ENCODE results near the gene ARL14EPL. TPM values are rescaled to one million over a fixed set of nuclear protein-coding genes. Genes with fewer than 3 reads are reported as not detected.

ARL14EPL gene
- total RNA-seq, 1 experiment from 2014 or later = 0.37 TPM

DNA sequence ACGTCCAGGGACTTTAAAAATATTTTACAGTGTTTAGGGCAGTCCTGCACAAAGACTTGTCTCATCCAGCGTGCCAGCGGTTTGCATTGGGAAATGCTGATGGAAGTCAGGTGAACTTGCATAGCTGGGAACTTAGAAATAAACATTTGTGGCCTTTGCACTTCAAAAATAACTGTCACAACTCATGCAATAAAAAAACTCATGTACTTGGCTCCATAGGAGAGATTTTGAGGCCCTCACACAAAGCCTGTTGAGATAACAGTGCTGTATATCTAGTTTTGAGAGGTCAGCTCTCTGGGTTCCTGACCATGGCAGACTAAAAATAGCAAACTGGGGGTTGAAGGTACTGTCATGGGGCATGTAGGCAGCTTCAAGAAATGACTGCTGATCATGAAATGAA lies 58.0 kb downstream of the ARL14EPL start:
- TF ChIP-seq, protein P1, sequence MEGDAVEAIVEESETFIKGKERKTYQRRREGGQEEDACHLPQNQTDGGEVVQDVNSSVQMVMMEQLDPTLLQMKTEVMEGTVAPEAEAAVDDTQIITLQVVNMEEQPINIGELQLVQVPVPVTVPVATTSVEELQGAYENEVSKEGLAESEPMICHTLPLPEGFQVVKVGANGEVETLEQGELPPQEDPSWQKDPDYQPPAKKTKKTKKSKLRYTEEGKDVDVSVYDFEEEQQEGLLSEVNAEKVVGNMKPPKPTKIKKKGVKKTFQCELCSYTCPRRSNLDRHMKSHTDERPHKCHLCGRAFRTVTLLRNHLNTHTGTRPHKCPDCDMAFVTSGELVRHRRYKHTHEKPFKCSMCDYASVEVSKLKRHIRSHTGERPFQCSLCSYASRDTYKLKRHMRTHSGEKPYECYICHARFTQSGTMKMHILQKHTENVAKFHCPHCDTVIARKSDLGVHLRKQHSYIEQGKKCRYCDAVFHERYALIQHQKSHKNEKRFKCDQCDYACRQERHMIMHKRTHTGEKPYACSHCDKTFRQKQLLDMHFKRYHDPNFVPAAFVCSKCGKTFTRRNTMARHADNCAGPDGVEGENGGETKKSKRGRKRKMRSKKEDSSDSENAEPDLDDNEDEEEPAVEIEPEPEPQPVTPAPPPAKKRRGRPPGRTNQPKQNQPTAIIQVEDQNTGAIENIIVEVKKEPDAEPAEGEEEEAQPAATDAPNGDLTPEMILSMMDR (conservative IDR thresholded peaks at IDR 0.05) = no peak
- TF ChIP-seq EZH2 (IDR thresholded peaks at IDR 0.05; ENCODE audit: low read depth) = no peak
- Histone ChIP-seq H3K36me3 (ENCODE audit: low read depth) (0 out of 2 replicates have a peak, but pooled peaks cover 4% of the 10 kb centered on the region), H3K4me2 (no peak overlapping the region), H3K4me1 (replicated peaks; ENCODE audit: insufficient read depth) (no peaks in the 10 kb centered on the region), H4K20me1 (ENCODE audit: insufficient read depth) (no peaks in the 10 kb centered on the region), H3K9me3 (ENCODE audit: insufficient read depth, low read depth) (no peaks in the 10 kb centered on the region), H3F3A (ENCODE audit: insufficient read depth, low read depth) (no peaks in the 10 kb centered on the region; the same call in 1 of the 2 replicates), H3K4me3 (no peak overlapping the region), H3K27me3 (ENCODE audit: insufficient read depth, low read depth) (no peaks in the 10 kb centered on the region), H2AFZ (no peak overlapping the region), H3K27ac (no peak overlapping the region), H3K79me2 (ENCODE audit: low read depth) (peaks cover 13% of the 10 kb centered on the region), H3K9me2 (ENCODE audit: insufficient read depth) (no peaks in the 10 kb centered on the region)
- no peak for DNase-seq
- POLR2A ChIA-PET (ENCODE audit: unreplicated experiment) = no interaction called here
- BruUV-seq (replicated peaks) = no TSS peak
- CTCF ChIA-PET = no interaction called here
- intact Hi-C loops (cut with micrococcal nuclease; ENCODE audit: unreplicated experiment) = no loop called here

DNA sequence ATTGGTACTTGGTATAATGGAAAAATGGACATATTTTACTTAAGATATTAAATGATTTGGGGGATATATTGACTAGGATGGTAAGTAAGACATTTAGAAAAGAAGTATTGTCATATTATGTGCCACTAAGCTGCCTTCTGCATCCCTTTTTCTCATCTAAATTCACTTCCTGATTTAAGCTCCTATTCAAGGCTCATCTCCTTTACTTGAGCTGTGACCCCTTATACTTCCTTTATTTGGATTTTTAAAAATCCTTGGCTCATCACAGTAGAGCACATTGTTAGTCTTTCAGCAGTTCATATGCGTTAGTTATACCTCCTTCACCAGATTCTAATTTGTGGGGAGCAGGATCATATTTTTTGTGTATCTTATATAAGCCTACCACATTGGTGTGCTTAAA lies 59.1 kb downstream of the ARL14EPL start:
- Histone ChIP-seq H3K27ac (no peak overlapping the region), H3K36me3 (ENCODE audit: low read depth) (0 out of 2 replicates have a peak, but pooled peaks cover 4% of the 10 kb centered on the region), H3K79me2 (ENCODE audit: low read depth) (peaks cover 4% of the 10 kb centered on the region; the same call in 1 of the 2 replicates), H3K27me3 (ENCODE audit: insufficient read depth, low read depth) (no peaks in the 10 kb centered on the region), H3K9me3 (ENCODE audit: insufficient read depth, low read depth) (no peaks in the 10 kb centered on the region), H3K4me2 (no peak overlapping the region), H3K4me3 (no peak overlapping the region), H3K4me1 (replicated peaks; ENCODE audit: insufficient read depth) (no peaks in the 10 kb centered on the region), H4K20me1 (ENCODE audit: insufficient read depth) (no peaks in the 10 kb centered on the region), H3K9me2 (ENCODE audit: insufficient read depth) (no peaks in the 10 kb centered on the region), H3F3A (ENCODE audit: insufficient read depth, low read depth) (no peaks in the 10 kb centered on the region; the same call in 1 of the 2 replicates), H2AFZ (no peak overlapping the region)
- TF ChIP-seq, protein P1 (conservative IDR thresholded peaks at IDR 0.05) = no peak
- no peak for TF ChIP-seq EZH2 (IDR thresholded peaks at IDR 0.05; ENCODE audit: low read depth)
- BruUV-seq (replicated peaks) = no TSS peak
- intact Hi-C loops (cut with micrococcal nuclease; ENCODE audit: unreplicated experiment) = no loop called here
- DNase-seq = no peak
- ChIA-PET POLR2A (ENCODE audit: unreplicated experiment) (no interaction called here), CTCF (no interaction called here)

DNA sequence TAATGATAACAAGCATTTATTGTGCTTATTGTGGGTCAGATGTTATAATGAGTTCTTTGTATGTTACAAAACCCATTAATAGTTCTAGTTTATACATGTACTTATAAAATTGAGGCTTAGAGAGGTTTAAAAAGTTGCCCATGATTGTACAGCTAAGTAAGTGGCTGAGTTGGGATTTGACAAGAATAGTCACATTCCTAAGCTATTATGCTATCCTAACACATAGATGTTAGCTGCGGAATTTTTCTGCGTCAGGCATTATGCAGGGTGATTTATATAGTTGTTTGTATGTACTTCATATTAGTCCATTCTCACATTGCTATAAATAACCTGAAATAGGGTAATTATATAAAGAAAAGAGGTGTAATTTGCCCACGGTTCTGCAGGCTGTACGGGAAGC lies 65.0 kb downstream of the ARL14EPL start:
- Histone ChIP-seq H3K27me3 (ENCODE audit: insufficient read depth, low read depth) (no peaks in the 10 kb centered on the region), H3K27ac (no peak overlapping the region), H3K9me3 (ENCODE audit: insufficient read depth, low read depth) (no peaks in the 10 kb centered on the region), H3K79me2 (ENCODE audit: low read depth) (no peaks in the 10 kb centered on the region), H3K9me2 (ENCODE audit: insufficient read depth) (no peaks in the 10 kb centered on the region), H3K36me3 (ENCODE audit: low read depth) (0 out of 2 replicates have a peak, but pooled peaks cover 4% of the 10 kb centered on the region), H2AFZ (no peak overlapping the region), H3K4me3 (no peak overlapping the region), H4K20me1 (ENCODE audit: insufficient read depth) (no peaks in the 10 kb centered on the region), H3F3A (ENCODE audit: insufficient read depth, low read depth) (no peaks in the 10 kb centered on the region), H3K4me1 (replicated peaks; ENCODE audit: insufficient read depth) (no peaks in the 10 kb centered on the region), H3K4me2 (no peak overlapping the region)
- ChIA-PET CTCF (no interaction called here), POLR2A (ENCODE audit: unreplicated experiment) (no interaction called here)
- no peak for DNase-seq
- intact Hi-C loops (cut with micrococcal nuclease; ENCODE audit: unreplicated experiment) = no loop called here
- TF ChIP-seq, protein P1 (conservative IDR thresholded peaks at IDR 0.05) = no peak
- TF ChIP-seq EZH2 (IDR thresholded peaks at IDR 0.05; ENCODE audit: low read depth) = no peak
- no TSS peak for BruUV-seq (replicated peaks)
